SK-N-MC (cell line): ENCODE data around the gene CCDC88B.
"Not testable (repeated sequence)": the region's sequence is repeated elsewhere in the genome, so short reads cannot be mapped to it uniquely, and the experiment has no call there.

ENCODE experiments used
- DNase-seq: peaks from one replicate; pipeline ENCODE4 v3.0.0-alpha.2; 2011; ENCODE audit warnings: low read depth, low spot score
- H3K27ac ChIP-seq: fragments of 200-600 bp; sonication (generic); 2 replicates; pipeline ENCODE4 v1.5.1; 2016; ENCODE audit warnings: mixed run types
- H3K36me3 ChIP-seq: fragments of 200-600 bp; sonication (generic); 2 replicates; pipeline ENCODE4 v1.6.1; 2017; ENCODE audit warnings: antibody characterized with exemption, low read length, mixed read lengths; ENCODE audit not compliant: insufficient read depth
- H3K4me3 ChIP-seq: fragments of 200-600 bp; sonication (generic); 2 replicates; pipeline ENCODE4 v1.5.1; 2016
- H3K9ac ChIP-seq: fragments of 200-600 bp; sonication (generic); 2 replicates; pipeline ENCODE4 v1.8.0; 2017; ENCODE audit warnings: mixed run types, mixed read lengths; ENCODE audit not compliant: insufficient read length
- H3K9me3 ChIP-seq: fragments of 200-600 bp; sonication (generic); 2 replicates; pipeline ENCODE4 v1.6.1; 2017; ENCODE audit warnings: low read depth, mild to moderate bottlenecking, antibody characterized with exemption, low read length, moderate library complexity, mixed read lengths
- EZH2 ChIP-seq: fragments of 200-600 bp; sonication (generic); IDR thresholded peaks from one replicate; pipeline ENCODE4 v1.6.1; 2017; ENCODE audit warnings: antibody characterized with exemption
- FOXP2 ChIP-seq: optimal IDR thresholded peaks from 2 replicates; pipeline ENCODE3; 2011; ENCODE audit warnings: mild to moderate bottlenecking, moderate library complexity; ENCODE audit not compliant: insufficient read depth; ENCODE audit errors: extremely low read length, control extremely low read depth
- POLR2AphosphoS5 ChIP-seq: IDR thresholded peaks from 2 replicates; pipeline ENCODE4 v1.6.1; 2012; ENCODE audit warnings: mild to moderate bottlenecking, low read depth, low read length, borderline replicate concordance

The CCDC88B gene

DNA sequence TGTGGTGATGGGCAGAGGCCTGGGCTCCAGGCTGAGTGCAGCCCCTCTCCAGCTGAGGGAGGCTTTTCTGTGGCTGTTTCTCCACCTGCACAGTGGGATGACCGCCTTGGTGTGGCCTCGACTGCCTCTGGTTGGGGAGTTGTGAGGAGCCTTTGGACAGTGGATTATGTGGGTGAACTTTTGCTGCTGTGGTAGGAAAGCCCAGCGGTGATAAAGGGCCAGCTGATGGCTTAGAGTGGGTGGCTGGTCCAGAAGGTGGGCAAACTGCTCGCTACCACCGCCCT is 36.0 kb upstream of the CCDC88B start:
- no peak for TF ChIP-seq POLR2AphosphoS5
- no peak for TF ChIP-seq FOXP2
- no peak for TF ChIP-seq EZH2
- DNase-seq: no peak
- no peaks in the 10 kb centered on the region for H3K9me3 ChIP-seq
- H3K36me3 ChIP-seq: no peaks in the 10 kb centered on the region
- H3K9ac ChIP-seq: no peak overlapping the region
- peak overlapping the region; percentile 99; the same call in 1 of the 2 replicates for H3K4me3 ChIP-seq
- H3K27ac ChIP-seq: no peak overlapping the region

GRCh38 chr11:64304316-64305072 is 35.5 kb upstream of the CCDC88B start:
- Histone ChIP-seq H3K4me3 (peak overlapping the region; percentile 99), H3K27ac (peak overlapping the region; percentile 96), H3K9ac (peak overlapping the region; percentile 94), H3K36me3 (no peaks in the 10 kb centered on the region), H3K9me3 (no peaks in the 10 kb centered on the region)
- TF ChIP-seq FOXP2 (no peak), EZH2 (no peak), POLR2AphosphoS5 (peak; percentile 88)
- peak; percentile 83 for DNase-seq

DNA sequence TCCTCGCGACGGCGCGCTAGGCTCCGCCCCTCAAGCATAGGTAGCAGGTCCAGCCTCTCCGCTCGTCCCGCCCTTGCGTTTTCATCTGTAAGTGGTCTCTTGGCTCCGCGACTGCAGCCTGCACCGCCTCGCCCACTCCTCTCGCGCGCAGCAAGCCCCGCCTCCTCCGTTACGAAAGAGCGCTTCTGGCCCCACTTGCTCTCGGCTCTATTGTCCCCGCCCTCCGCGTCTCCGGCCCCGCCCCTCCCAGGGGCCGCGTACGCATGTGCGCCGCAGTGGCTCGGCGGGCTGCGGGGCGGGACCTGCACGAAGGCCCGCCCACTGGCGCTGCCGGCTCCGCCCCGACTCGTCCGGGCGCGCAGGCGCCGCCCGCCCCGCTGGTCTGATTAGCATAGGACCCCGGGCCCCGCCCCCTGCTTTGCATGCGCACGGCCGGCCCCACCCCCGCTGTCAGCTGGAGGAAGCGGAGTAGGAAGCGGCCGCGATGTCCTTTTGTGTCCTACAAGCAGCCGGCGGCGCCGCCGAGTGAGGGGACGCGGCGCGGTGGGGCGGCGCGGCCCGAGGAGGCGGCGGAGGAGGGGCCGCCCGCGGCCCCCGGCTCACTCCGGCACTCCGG is 34.8 kb upstream of the CCDC88B start, which contains the start of gene ESRRA:
Gene ESRRA (plus strand): TSS at position 450 of the 616 bp plus-strand sequence. CDS start 1,656 bp downstream, outside the sequence.
- TF ChIP-seq POLR2AphosphoS5: peak; percentile 46; the same call in 1 of the 2 replicates
- no peak for TF ChIP-seq EZH2
- TF ChIP-seq FOXP2: no peak
- peak; percentile 96 for DNase-seq
- H3K27ac ChIP-seq: peak within 1 kb of the TSS; percentile 96
- H3K9me3 ChIP-seq: no peaks in the 10 kb centered on the region
- H3K9ac ChIP-seq: peak within 1 kb of the TSS; percentile 94
- H3K4me3 ChIP-seq: peak within 1 kb of the TSS; percentile 99
- H3K36me3 ChIP-seq: no peaks in the 10 kb centered on the region

GRCh38 chr11:64305691-64306562 is 34.1 kb upstream of the CCDC88B start:
- no peaks in the 10 kb centered on the region for H3K36me3 ChIP-seq
- no peak for DNase-seq
- no peaks in the 10 kb centered on the region for H3K9me3 ChIP-seq
- H3K4me3 ChIP-seq: peak overlapping the region; percentile 84
- TF ChIP-seq FOXP2 (no peak), POLR2AphosphoS5 (no peak; the same call in 1 of the 2 replicates), EZH2 (no peak)
- peak overlapping the region; percentile 31; the same call in 1 of the 2 replicates for H3K27ac ChIP-seq
- H3K9ac ChIP-seq: peak overlapping the region; percentile 80

DNA sequence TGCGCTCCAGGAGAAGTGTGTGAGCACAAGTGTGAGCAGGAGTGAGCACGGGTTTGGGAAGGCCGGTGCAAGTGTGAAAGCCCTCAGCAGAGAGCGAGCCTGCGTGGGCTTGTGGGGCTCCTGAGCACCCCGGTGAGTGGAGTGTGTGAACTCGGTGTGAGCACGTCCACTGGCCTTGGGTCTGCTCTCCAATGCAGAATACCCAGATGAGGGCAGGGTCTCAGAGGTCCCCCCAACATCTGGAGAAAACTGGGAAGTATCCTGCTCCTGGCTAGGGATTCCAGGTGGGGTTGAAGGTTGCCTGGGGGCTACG is 33.5 kb upstream of the CCDC88B start:
- no peaks in the 10 kb centered on the region for H3K36me3 ChIP-seq
- DNase-seq: no peak
- H3K4me3 ChIP-seq: peak overlapping the region; percentile 84
- H3K27ac ChIP-seq: peak overlapping the region; percentile 31; the same call in 1 of the 2 replicates
- H3K9me3 ChIP-seq: no peaks in the 10 kb centered on the region
- H3K9ac ChIP-seq: peak overlapping the region; percentile 80
- TF ChIP-seq FOXP2 (no peak), POLR2AphosphoS5 (no peak), EZH2 (no peak)

- TF ChIP-seq EZH2: no peak
- Histone ChIP-seq H3K4me3 (peak overlapping the region; percentile 84), H3K9ac (no peak overlapping the region), H3K27ac (no peak overlapping the region), H3K36me3 (no peaks in the 10 kb centered on the region), H3K9me3 (no peaks in the 10 kb centered on the region)
- no peak for DNase-seq
Measured at GRCh38 chr11:64306876-64307622, 33.0 kb upstream of the CCDC88B start.

- DNase-seq, H3K9ac ChIP-seq, H3K9me3 ChIP-seq, H3K4me3 ChIP-seq, H3K36me3 ChIP-seq, H3K27ac ChIP-seq: not testable (repeated sequence)
Measured at GRCh38 chr11:64307795-64308194, 32.2 kb upstream of the CCDC88B start.

GRCh38 chr11:64312947-64313346 is 27.1 kb upstream of the CCDC88B start:
- no peak for DNase-seq
- no peak overlapping the region for H3K27ac ChIP-seq
- TF ChIP-seq EZH2 (no peak), FOXP2 (no peak), POLR2AphosphoS5 (no peak; the same call in 1 of the 2 replicates)
- no peak overlapping the region for H3K9ac ChIP-seq
- peaks cover 5% of the 10 kb centered on the region; the same call in 1 of the 2 replicates for H3K36me3 ChIP-seq
- H3K9me3 ChIP-seq: no peaks in the 10 kb centered on the region
- no peak overlapping the region for H3K4me3 ChIP-seq
